ENCODE results near the gene ADD1.

GRCh38 chr4:2837110-2837903 lies 6.3 kb upstream of the ADD1 start:
- no peak for TF ChIP-seq CTCF (IDR thresholded peaks at IDR 0.05)
- TF ChIP-seq POLR2A (IDR thresholded peaks at IDR 0.05): no peak
- TF ChIP-seq EP300 (IDR thresholded peaks at IDR 0.05): no peak

Measured in suprapubic skin (tissue), 3 donors.